CD14-positive monocyte (primary cell): ENCODE results near the gene OSBPL10. TPM values are rescaled to one million over a fixed set of nuclear protein-coding genes. Genes with fewer than 3 reads are reported as not detected.

Source experiments
- DNase-seq, 3 donors: peaks; one replicate each; pipeline ENCODE4 v3.0.0-alpha.2; 2011 to 2022
- H2AFZ ChIP-seq: 2 replicates; pipeline ENCODE4 v1.6.0; 2012; ENCODE audit warnings: mild to moderate bottlenecking, low read depth, low read length, inconsistent platforms; ENCODE audit not compliant: insufficient read depth, poor library complexity, severe bottlenecking
- H3K27ac ChIP-seq, 2 donors: 1 replicate in 1 of 2; 2 replicates in 1 of 2; pipeline ENCODE4 v1.5.1; 2012 to 2013; ENCODE audit warnings: low read length in 2 of 2, control low read depth in 1 of 2, inconsistent platforms in 1 of 2, low read depth in 1 of 2, mild to moderate bottlenecking in 1 of 2
- H3K27me3 ChIP-seq, 2 donors: one replicate each; pipeline versions ENCODE4 v1.6.0 to v1.6.1; 2011 to 2013; ENCODE audit warnings: low read length in 2 of 2; ENCODE audit not compliant: control insufficient read depth in 2 of 2, insufficient read depth in 2 of 2
- H3K36me3 ChIP-seq, 2 donors: replicated peaks in 1 of 2; 1 replicate in 1 of 2; 2 replicates in 1 of 2; pipeline versions ENCODE4 v1.5.1 to v1.6.1; 2012 to 2013; ENCODE audit warnings: low read length in 2 of 2, control low read depth in 1 of 2, inconsistent platforms in 1 of 2, mild to moderate bottlenecking in 1 of 2; ENCODE audit not compliant: insufficient read depth in 2 of 2, control insufficient read depth in 1 of 2
- H3K4me1 ChIP-seq, 2 donors: 1 replicate in 1 of 2; 2 replicates in 1 of 2; pipeline versions ENCODE4 v1.5.1 to v1.6.1; 2012 to 2013; ENCODE audit warnings: low read length in 2 of 2, control low read depth in 1 of 2, inconsistent platforms in 1 of 2, mild to moderate bottlenecking in 1 of 2, moderate library complexity in 1 of 2; ENCODE audit not compliant: insufficient read depth in 2 of 2, control insufficient read depth in 1 of 2
- H3K4me2 ChIP-seq: replicated peaks from 2 replicates; pipeline ENCODE3; 2012; ENCODE audit warnings: low read length, moderate library complexity, mild to moderate bottlenecking; ENCODE audit not compliant: poor library complexity, severe bottlenecking; ENCODE audit errors: extremely low read depth
- H3K4me3 ChIP-seq, 3 experiments: fragments of 200-600 bp in 1 of 3; sonication (generic) in 1 of 3; replicated peaks in 1 of 3; 1 replicate in 2 of 3; 2 replicates in 1 of 3; pipeline ENCODE4 v1.5.1; 2011 to 2013; ENCODE audit warnings: low read length in 3 of 3, mild to moderate bottlenecking in 3 of 3, control low read depth in 2 of 3, low read depth in 2 of 3, inconsistent platforms in 1 of 3, moderate library complexity in 1 of 3
- H3K79me2 ChIP-seq: 2 replicates; pipeline ENCODE4 v1.6.0; 2012; ENCODE audit warnings: mild to moderate bottlenecking, control low read depth, inconsistent platforms, low read length, moderate library complexity; ENCODE audit not compliant: insufficient read depth
- H3K9ac ChIP-seq: 2 replicates; pipeline ENCODE4 v1.6.0; 2017; ENCODE audit warnings: low read length, mild to moderate bottlenecking; ENCODE audit not compliant: insufficient read depth, poor library complexity, severe bottlenecking
- H3K9me3 ChIP-seq, 2 donors: replicated peaks in 1 of 2; 1 replicate in 1 of 2; 2 replicates in 1 of 2; pipeline versions ENCODE4 v1.5.1 to v1.6.1; 2012 to 2013; ENCODE audit warnings: low read length in 2 of 2, control low read depth in 1 of 2; ENCODE audit not compliant: control insufficient read depth in 1 of 2, insufficient read depth in 1 of 2
- H4K20me1 ChIP-seq: 2 replicates; pipeline ENCODE4 v1.6.0; 2012; ENCODE audit warnings: mild to moderate bottlenecking, low read length, control low read depth, moderate library complexity; ENCODE audit not compliant: insufficient read depth
- H3K27ac Mint-ChIP-seq, 7 donors: one replicate each; pipeline ENCODE4 v1.8.0; 2020; ENCODE audit warnings: mild to moderate bottlenecking in 7 of 7, mixed read lengths in 7 of 7, moderate library complexity in 6 of 7, inconsistent platforms in 2 of 7
- H3K27me3 Mint-ChIP-seq, 3 donors: one replicate each; pipeline ENCODE4 v1.8.0; 2021 to 2022; ENCODE audit warnings: low read depth in 3 of 3, mild to moderate bottlenecking in 3 of 3, mixed read lengths in 3 of 3, moderate library complexity in 3 of 3, inconsistent platforms in 1 of 3
- H3K36me3 Mint-ChIP-seq, 2 donors: one replicate each; pipeline ENCODE4 v1.8.0; 2020; ENCODE audit warnings: mixed read lengths in 2 of 2, inconsistent platforms in 1 of 2, mild to moderate bottlenecking in 1 of 2
- H3K4me1 Mint-ChIP-seq: one replicate; pipeline ENCODE4 v1.8.0; 2020; ENCODE audit warnings: mild to moderate bottlenecking, mixed read lengths
- H3K4me3 Mint-ChIP-seq, 2 donors: one replicate each; pipeline ENCODE4 v1.8.0; 2020; ENCODE audit warnings: mild to moderate bottlenecking in 2 of 2, mixed read lengths in 2 of 2, moderate library complexity in 1 of 2
- H3K9me3 Mint-ChIP-seq, 7 donors: one replicate each; pipeline ENCODE4 v1.8.0; 2020 to 2022; ENCODE audit warnings: mixed read lengths in 7 of 7, mild to moderate bottlenecking in 6 of 7, moderate library complexity in 6 of 7, inconsistent platforms in 2 of 7
- CTCF ChIP-seq: fragments of 200-600 bp; IDR thresholded peaks from one replicate; pipeline ENCODE4 v1.8.0; 2022; ENCODE audit warnings: antibody characterized with exemption, mild to moderate bottlenecking
- WGBS: methylation state at CpG from one replicate; pipeline ENCODE4 v1.1.5; 2013; ENCODE audit warnings: missing lambda C conversion rate; ENCODE audit not compliant: insufficient coverage; 5-methylcytosine and 5-hydroxymethylcytosine counted together
- intact Hi-C, 2 donors: fragments of 100-400 bp; cut with micrococcal nuclease; formaldehyde crosslinking; loops; one replicate each; pipeline versions ENCODE4 v1.15.0 to v1.15.1; 2023
- polyA plus RNA-seq, 3 donors: library from polyadenylated mRNA; depleted of rRNA in 1 of 3; unstranded in 2 of 3; stranded (reverse) in 1 of 3; fragments of 300-500 nt in 2 of 3; fragments of >200 nt in 1 of 3; fragmentation: Illumina TruSeq in 2 of 3; gene quantifications; 1 replicate in 2 of 3; 2 replicates in 1 of 3; pipeline ENCODE4 v1.2.3, GENCODE V29; 2012 to 2021

Gene OSBPL10
- polyA plus RNA-seq, 3 donors: 0.03 TPM; not detected in 2

GRCh38 chr3:31859245-31859644 lies 121.8 kb downstream of the OSBPL10 start:
- no peak overlapping the region for H3K9ac ChIP-seq
- no peak overlapping the region for H3K4me3 ChIP-seq
- DNase-seq: no peak
- H3K79me2 ChIP-seq: no peaks in the 10 kb centered on the region
- no peak for TF ChIP-seq CTCF
- H4K20me1 ChIP-seq: no peaks in the 10 kb centered on the region
- no peaks in the 10 kb centered on the region for H3K9me3 ChIP-seq
- Mint-ChIP-seq H3K27ac (no peak overlapping the region), H3K27me3 (peaks cover 0 to 3% (median 2%) of the 10 kb centered on the region in 3 donors), H3K9me3 (peaks cover 0 to 1% (median 0%) of the 10 kb centered on the region in 7 donors), H3K4me3 (no peak overlapping the region), H3K36me3 (no peaks in the 10 kb centered on the region), H3K4me1 (no peaks in the 10 kb centered on the region)
- 100% methylated on average over 2 of the region's 6 CpGs for WGBS
- no peak overlapping the region for H3K4me2 ChIP-seq
- H3K27me3 ChIP-seq: no peaks in the 10 kb centered on the region
- H3K27ac ChIP-seq: no peak overlapping the region
- H3K36me3 ChIP-seq: no peaks in the 10 kb centered on the region
- no peaks in the 10 kb centered on the region for H3K4me1 ChIP-seq
- no peak overlapping the region for H2AFZ ChIP-seq
- intact Hi-C loops: no loop called here

DNA sequence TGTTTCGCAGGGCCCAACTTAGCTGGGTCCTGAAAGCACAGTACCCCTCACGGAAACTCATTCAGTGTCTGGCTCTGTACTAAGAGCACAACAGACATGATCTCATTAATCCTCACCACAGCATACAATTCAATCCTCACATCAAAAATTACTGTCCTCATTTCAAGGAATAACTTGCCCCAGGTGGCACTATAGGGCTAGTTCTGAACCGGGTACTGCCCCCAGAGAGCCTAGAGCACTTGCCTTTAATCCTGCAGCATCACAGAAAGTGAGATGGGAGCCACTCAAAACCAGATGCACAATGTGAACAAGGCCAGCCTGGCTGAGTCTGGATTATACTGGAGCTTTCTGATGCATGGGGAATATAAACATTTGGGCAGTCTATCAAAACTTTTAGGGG lies 122.6 kb downstream of the OSBPL10 start:
- 97% methylated on average over 3 of the region's 3 CpGs for WGBS
- TF ChIP-seq CTCF: no peak
- no peaks in the 10 kb centered on the region for H4K20me1 ChIP-seq
- no peaks in the 10 kb centered on the region for H3K36me3 ChIP-seq
- H3K4me1 ChIP-seq: no peaks in the 10 kb centered on the region
- no peak overlapping the region for H3K4me3 ChIP-seq
- H3K27me3 ChIP-seq: no peaks in the 10 kb centered on the region
- H3K36me3 Mint-ChIP-seq: no peaks in the 10 kb centered on the region
- H3K9me3 Mint-ChIP-seq: peaks cover 0 to 1% (median 0%) of the 10 kb centered on the region in 7 donors
- no peak overlapping the region for H3K27ac Mint-ChIP-seq
- no peak overlapping the region for H3K9ac ChIP-seq
- intact Hi-C loops: no loop called here
- H3K27ac ChIP-seq: no peak overlapping the region
- no peaks in the 10 kb centered on the region for H3K4me1 Mint-ChIP-seq
- H3K4me3 Mint-ChIP-seq: no peak overlapping the region
- no peak overlapping the region for H3K4me2 ChIP-seq
- no peaks in the 10 kb centered on the region for H3K9me3 ChIP-seq
- no peak overlapping the region for H2AFZ ChIP-seq
- no peaks in the 10 kb centered on the region for H3K79me2 ChIP-seq
- no peak for DNase-seq
- H3K27me3 Mint-ChIP-seq: peaks cover 0 to 3% (median 2%) of the 10 kb centered on the region in 3 donors
